ENCODE data around the gene IL18BP. TPM values are rescaled to one million over a fixed set of nuclear protein-coding genes. Genes with fewer than 3 reads are reported as not detected.

Gene IL18BP
- total RNA-seq, 1 donor from 2014 or later: 19.8 TPM

DNA sequence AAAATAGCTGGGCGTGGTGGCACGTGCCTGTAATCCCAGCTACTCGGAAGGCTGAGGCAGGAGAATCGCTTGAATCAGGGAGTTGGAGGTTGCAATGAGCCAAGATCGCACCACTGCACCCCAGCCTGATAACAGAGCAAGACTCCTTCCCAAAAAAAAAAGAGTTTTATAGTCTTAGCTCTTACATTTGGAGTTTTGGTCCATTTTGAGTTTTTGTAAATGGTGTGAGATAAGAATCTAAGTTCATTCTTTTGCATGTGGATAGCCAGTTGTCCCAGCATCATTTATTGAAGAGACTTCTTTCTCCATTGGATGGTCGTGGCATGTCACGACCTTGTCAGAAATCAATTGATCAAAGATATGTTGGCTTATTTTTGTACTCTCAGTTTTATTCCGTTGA lies 35.2 kb upstream of the IL18BP start:
- Mint-ChIP-seq H3K36me3 (ENCODE audit: insufficient read depth) (peaks cover 16% of the 10 kb centered on the region), H3K4me3 (ENCODE audit: low read depth) (no peak overlapping the region), H3K27me3 (no peaks in the 10 kb centered on the region), H3K4me1 (ENCODE audit: low read depth) (no peaks in the 10 kb centered on the region), H3K9me3 (ENCODE audit: low read depth) (no peaks in the 10 kb centered on the region), H3K27ac (no peak overlapping the region)
- no peak for DNase-seq (ENCODE audit: low spot score, unreplicated experiment)
- TF ChIP-seq CTCF (IDR thresholded peaks at IDR 0.05; ENCODE audit: unreplicated experiment): no peak

- Mint-ChIP-seq H3K27ac (no peak overlapping the region), H3K9me3 (ENCODE audit: low read depth) (no peaks in the 10 kb centered on the region), H3K36me3 (ENCODE audit: insufficient read depth) (peaks cover 16% of the 10 kb centered on the region), H3K4me1 (ENCODE audit: low read depth) (no peaks in the 10 kb centered on the region), H3K27me3 (no peaks in the 10 kb centered on the region), H3K4me3 (ENCODE audit: low read depth) (no peak overlapping the region)
- DNase-seq (ENCODE audit: low spot score, unreplicated experiment): no peak
- no peak for TF ChIP-seq CTCF (IDR thresholded peaks at IDR 0.05; ENCODE audit: unreplicated experiment)
These were observed 34.1 kb upstream of the IL18BP start for GRCh38 chr11:71964641-71965040.

DNA sequence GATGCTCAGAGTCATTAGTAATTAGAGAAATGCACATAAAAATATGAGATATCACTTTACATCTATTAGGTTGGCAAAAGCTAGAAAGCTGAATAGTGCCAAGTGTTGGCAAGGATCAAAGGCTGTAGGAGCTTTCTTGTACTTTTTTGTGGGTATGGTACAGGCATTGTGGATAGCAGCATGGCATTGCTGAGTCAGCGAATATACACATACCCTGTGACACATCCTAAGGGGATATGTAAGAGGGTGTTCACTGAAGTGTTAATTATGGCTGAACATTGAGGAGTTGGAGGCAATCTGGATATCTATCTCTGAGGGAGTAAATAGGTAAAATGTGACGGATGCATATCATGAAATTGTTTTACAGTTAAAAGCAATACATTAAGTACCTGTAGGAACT lies 27.0 kb upstream of the IL18BP start:
- no peak for TF ChIP-seq CTCF (IDR thresholded peaks at IDR 0.05; ENCODE audit: unreplicated experiment)
- Mint-ChIP-seq H3K4me3 (ENCODE audit: low read depth) (no peak overlapping the region), H3K36me3 (ENCODE audit: insufficient read depth) (peaks cover 14% of the 10 kb centered on the region), H3K27ac (no peak overlapping the region), H3K9me3 (ENCODE audit: low read depth) (no peaks in the 10 kb centered on the region), H3K27me3 (no peaks in the 10 kb centered on the region), H3K4me1 (ENCODE audit: low read depth) (no peaks in the 10 kb centered on the region)
- no peak for DNase-seq (ENCODE audit: low spot score, unreplicated experiment)

GRCh38 chr11:71976551-71976950 lies 22.2 kb upstream of the IL18BP start:
- no peak for TF ChIP-seq CTCF (IDR thresholded peaks at IDR 0.05; ENCODE audit: unreplicated experiment)
- H3K36me3 Mint-ChIP-seq (ENCODE audit: insufficient read depth): peaks cover 13% of the 10 kb centered on the region
- no peaks in the 10 kb centered on the region for H3K4me1 Mint-ChIP-seq (ENCODE audit: low read depth)
- H3K27me3 Mint-ChIP-seq: no peaks in the 10 kb centered on the region
- no peaks in the 10 kb centered on the region for H3K9me3 Mint-ChIP-seq (ENCODE audit: low read depth)
- no peak overlapping the region for H3K4me3 Mint-ChIP-seq (ENCODE audit: low read depth)
- no peak overlapping the region for H3K27ac Mint-ChIP-seq
- DNase-seq (ENCODE audit: low spot score, unreplicated experiment): no peak

DNA sequence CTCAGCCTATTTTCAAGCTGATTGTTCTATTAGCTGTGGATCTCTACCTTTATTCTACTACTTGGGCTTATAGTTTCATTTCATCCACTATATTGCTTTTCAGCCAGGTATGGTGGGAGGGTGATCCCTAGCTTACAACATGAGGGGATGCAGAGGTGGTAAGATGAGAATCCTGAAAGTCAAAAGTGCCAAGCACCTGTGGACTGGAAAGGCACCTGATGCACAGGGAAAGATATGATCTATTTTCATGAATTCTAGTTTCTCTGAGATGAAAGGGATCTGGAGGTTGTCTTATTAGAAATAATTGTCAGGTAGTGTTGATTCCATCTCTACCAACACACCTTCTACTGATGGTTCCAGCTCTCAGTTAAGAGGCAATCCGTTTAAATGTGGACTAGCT lies 21.6 kb upstream of the IL18BP start:
- no peak overlapping the region for H3K4me3 Mint-ChIP-seq (ENCODE audit: low read depth)
- no peaks in the 10 kb centered on the region for H3K27me3 Mint-ChIP-seq
- peaks cover 10% of the 10 kb centered on the region for H3K36me3 Mint-ChIP-seq (ENCODE audit: insufficient read depth)
- no peaks in the 10 kb centered on the region for H3K9me3 Mint-ChIP-seq (ENCODE audit: low read depth)
- DNase-seq (ENCODE audit: low spot score, unreplicated experiment): no peak
- H3K4me1 Mint-ChIP-seq (ENCODE audit: low read depth): no peaks in the 10 kb centered on the region
- TF ChIP-seq CTCF (IDR thresholded peaks at IDR 0.05; ENCODE audit: unreplicated experiment): no peak
- no peak overlapping the region for H3K27ac Mint-ChIP-seq

All from progenitor cell of endocrine pancreas (in vitro differentiated cells).